CD4-positive, alpha-beta T cell treated with Interleukin-4 for 4 hours (primary cell): ENCODE data around the gene ZNF385C.

ENCODE experiments used
- DNase-seq: peaks from one replicate; pipeline ENCODE4 v3.0.0-alpha.2; 2020

Gene ZNF385C

DNA sequence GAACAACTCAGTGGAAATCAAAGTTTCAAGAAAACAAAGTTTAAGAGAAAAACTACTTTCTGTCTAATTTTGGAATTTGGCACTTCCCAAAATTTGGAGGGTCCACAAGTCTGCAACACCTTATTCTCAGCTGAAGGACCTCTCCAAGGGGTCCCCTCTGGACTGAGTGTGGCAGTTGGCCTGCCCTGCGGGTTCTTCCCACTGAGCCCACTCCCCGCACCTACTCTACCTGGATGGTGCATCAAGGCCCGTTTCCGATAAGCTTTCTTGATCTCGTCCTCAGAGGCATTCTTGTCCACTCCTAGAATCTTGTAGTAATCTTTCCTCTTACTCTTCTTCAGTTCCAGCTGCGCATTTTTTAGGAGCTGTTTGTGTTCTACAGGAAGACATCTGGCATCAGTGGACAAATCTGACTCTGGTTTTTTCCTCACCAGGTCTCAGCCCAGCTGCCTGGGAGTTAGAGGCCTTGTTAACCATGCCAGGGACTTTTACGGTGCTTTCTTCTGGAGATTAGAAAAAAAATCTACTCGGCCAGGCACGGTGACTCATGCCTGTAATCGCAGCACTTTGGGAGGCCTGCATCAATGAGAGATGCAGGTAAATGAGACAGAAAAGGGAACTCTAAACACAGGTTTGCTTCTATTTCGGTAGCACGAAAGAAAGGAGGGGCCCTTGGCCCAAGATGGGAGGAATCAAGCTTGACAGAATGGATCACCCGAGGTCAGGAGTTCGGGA lies 116.1 kb downstream of the ZNF385C start:
- DNase-seq: no peak

DNA sequence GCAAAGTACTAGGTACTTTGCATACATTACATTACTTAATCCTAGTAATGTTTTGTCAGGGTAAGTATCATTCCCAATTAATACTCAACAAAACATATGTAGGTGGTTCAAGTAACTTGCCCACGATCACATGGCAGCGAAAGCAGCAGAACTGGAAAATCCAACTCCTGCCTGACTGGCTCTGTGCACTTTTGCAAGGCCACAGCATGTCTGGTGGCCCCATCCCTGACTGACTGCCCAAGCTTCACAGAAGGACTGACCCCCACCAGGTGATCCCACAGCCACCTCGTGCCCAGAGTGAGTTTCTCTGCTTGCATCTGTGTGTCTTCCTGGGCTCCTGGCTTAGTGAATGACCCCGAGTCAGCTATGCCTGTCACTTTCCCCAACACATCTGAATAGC lies 120.3 kb downstream of the ZNF385C start:
- DNase-seq: no peak

DNA sequence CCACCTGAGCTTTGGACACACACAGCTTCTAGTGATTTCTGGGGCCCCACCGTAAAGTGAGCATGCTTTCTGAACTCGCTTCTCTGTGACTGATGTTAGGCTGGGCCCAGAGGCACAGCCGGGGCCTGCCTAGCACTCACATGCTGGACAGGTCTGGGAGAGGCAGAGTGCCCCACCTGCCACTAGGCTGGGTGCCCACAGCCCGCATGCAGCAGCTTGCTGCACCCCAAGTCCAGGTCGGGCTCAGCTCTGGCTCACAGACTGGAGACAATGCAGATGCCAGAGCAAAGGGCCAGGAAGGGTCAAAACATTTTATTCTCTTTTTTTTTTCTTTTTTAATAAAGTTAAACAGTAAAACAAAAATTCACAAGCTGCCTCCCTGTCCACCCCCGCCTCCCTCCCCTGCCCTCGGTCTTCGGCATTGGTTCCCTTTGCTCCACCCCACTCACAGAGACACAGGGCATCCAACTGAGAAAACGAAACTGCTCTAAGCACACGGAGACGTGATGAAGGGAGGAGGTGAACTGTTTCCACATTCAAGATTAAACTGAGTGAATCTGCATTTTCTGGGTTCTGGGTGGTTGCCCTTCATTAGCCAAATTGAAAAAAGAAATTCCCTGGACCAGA lies 122.0 kb downstream of the ZNF385C start:
- no peak for DNase-seq
